ENCODE measurements around the gene SMC1B. TPM values are rescaled to one million over a fixed set of nuclear protein-coding genes. Genes with fewer than 3 reads are reported as not detected.

Gene SMC1B
- total RNA-seq, 4 donors from 2014 or later: 0.13 TPM; not detected in 3

DNA sequence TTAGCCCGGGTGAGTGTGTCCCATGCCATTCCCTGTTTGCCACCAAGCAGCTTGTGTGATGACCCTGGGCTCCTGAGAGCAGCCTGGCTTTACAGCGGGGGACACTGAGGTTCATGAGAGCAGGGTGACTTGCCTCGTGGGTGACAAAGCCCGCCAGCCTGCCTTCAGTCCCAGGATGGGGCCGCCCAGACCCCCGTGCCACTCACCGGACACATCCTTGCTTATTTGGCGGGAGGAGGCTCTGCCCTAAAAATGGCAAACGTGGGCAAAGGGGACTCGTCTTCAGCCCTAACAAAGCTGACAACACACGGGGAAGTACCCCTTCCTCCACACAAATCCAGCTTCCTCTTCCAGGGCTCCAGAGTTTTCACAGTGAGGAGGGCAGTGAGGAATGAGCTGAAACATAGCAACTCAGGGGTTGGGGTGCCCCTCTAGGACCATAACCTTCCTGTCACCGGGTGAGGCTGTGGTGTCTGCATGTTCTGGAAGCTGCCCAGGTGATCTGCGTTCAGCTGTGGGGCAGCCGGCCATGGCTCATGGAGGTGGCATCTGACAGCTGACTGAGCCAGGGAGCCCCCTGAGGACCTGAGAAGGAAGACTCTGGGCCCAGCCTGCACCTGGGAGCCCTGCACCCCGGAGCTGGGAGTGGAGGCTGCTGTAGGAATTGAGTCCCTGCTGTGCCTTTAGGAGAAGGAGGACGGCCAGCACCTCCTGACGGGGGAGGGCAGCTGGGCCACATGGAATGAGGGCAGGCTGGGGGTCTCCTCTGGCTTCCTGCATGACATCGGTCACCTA lies 16.8 kb upstream of the SMC1B start:
- H3K4me3 ChIP-seq: no peak overlapping the region
- TF ChIP-seq EP300 (IDR thresholded peaks at IDR 0.05): no peak
- no peak for TF ChIP-seq POLR2A (IDR thresholded peaks at IDR 0.05; ENCODE audit: low read depth)
- TF ChIP-seq, protein P1, sequence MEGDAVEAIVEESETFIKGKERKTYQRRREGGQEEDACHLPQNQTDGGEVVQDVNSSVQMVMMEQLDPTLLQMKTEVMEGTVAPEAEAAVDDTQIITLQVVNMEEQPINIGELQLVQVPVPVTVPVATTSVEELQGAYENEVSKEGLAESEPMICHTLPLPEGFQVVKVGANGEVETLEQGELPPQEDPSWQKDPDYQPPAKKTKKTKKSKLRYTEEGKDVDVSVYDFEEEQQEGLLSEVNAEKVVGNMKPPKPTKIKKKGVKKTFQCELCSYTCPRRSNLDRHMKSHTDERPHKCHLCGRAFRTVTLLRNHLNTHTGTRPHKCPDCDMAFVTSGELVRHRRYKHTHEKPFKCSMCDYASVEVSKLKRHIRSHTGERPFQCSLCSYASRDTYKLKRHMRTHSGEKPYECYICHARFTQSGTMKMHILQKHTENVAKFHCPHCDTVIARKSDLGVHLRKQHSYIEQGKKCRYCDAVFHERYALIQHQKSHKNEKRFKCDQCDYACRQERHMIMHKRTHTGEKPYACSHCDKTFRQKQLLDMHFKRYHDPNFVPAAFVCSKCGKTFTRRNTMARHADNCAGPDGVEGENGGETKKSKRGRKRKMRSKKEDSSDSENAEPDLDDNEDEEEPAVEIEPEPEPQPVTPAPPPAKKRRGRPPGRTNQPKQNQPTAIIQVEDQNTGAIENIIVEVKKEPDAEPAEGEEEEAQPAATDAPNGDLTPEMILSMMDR (IDR thresholded peaks at IDR 0.05): no peak
- no peak for TF ChIP-seq POLR2AphosphoS5 (IDR thresholded peaks at IDR 0.05)
- intact Hi-C loops (cut with DNase I): no loop called here
- H3K9me3 ChIP-seq: no peaks in the 10 kb centered on the region
- H3K36me3 ChIP-seq: no peaks in the 10 kb centered on the region
- 81% methylated on average over 11 of the region's 18 CpGs for WGBS
- peaks cover 0 to 13% (median 0%) of the 10 kb centered on the region in 4 donors for H3K27me3 ChIP-seq
- peaks cover 1 to 3% (median 1%) of the 10 kb centered on the region in 4 donors for H3K4me1 ChIP-seq
- no peak overlapping the region for H3K27ac ChIP-seq (replicated peaks in 1 of 4)
- no peak for DNase-seq (ENCODE audit: extremely low spot score)

DNA sequence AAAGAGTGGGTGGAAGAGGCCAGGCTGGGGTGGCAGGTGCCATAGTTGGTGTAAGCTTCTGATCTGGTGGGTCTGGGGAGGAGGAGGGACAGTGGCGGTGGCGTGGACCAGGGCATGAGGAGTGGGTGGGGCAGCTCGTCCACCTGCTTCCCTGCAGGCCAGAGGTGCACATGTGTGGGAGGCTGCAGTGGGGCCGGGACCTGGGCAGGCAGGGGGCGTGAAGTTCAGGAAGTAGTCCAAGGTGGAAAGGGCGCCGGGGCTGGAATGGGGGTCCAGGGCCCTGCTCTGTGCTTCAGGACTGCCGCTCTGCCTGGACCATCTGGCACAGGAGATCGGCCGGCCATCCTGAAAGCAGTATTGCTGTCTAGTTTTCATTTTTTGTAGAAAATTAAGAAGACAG lies 16.0 kb upstream of the SMC1B start:
- DNase-seq (ENCODE audit: extremely low spot score): no peak
- H3K4me3 ChIP-seq: no peak overlapping the region
- WGBS: 92% methylated on average over 10 of the region's 10 CpGs
- no peaks in the 10 kb centered on the region for H3K36me3 ChIP-seq
- TF ChIP-seq, protein P1 (IDR thresholded peaks at IDR 0.05): no peak
- TF ChIP-seq POLR2AphosphoS5 (IDR thresholded peaks at IDR 0.05): no peak
- TF ChIP-seq EP300 (IDR thresholded peaks at IDR 0.05): no peak
- no peak for TF ChIP-seq POLR2A (IDR thresholded peaks at IDR 0.05; ENCODE audit: low read depth)
- H3K27me3 ChIP-seq: peaks cover 0 to 13% (median 0%) of the 10 kb centered on the region in 4 donors
- H3K9me3 ChIP-seq: no peaks in the 10 kb centered on the region
- no peak overlapping the region for H3K27ac ChIP-seq (replicated peaks in 1 of 4)
- intact Hi-C loops (cut with DNase I): no loop called here
- no peaks in the 10 kb centered on the region for H3K4me1 ChIP-seq

DNA sequence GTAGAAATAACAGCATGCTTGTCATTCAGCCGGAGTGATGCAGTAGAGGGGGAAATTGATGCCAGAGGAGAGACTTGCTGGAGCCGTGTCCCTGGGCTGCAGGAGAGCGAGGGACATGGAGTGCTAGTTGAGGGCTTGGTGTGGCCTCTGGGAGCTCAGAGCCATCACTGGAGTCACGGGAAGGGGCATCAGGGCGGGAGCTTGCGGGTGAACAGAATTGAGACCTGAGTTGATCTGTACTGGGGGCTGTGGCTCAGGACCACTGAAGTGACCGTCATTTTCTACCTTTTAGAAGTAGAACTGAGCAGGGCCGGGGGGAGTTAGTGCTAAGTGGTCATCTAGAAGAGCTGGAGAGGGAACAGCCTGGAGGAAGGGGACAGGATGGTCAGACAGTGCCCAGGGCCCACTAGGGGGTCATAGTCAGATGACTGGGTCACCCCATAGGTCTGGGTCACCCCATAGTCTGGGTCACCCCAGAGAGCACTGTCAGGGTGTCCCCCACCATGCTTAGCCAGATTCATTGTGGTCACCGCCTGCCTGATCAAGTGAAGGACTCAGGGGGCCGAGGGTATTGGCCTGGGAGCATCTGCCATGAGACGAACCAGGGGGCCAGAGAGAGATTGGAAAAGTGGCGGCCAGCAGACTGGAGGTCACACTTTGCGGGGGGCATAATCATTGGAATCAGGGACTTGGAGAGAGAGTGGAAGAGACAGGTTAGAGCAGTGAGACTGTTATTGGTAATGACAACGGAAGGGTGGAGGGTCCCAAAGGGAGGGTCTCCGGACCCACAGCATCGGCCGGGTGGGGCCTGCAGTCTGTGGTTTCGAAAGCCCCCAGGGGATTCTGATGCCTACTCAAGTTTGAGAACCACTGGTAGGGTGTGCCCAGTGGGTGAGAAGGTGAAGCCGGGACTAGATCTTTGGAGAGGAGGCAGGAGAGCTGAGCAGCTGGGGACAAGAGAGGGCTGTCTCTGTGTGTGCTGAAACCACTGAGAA lies 15.3 kb upstream of the SMC1B start:
- H3K4me3 ChIP-seq: no peak overlapping the region
- 91% methylated on average over 19 of the region's 19 CpGs for WGBS
- no peak overlapping the region for H3K27ac ChIP-seq (replicated peaks in 1 of 4)
- intact Hi-C loops (cut with DNase I): no loop called here
- H3K4me1 ChIP-seq: no peaks in the 10 kb centered on the region
- TF ChIP-seq POLR2AphosphoS5 (IDR thresholded peaks at IDR 0.05) (no peak), EP300 (IDR thresholded peaks at IDR 0.05) (no peak), POLR2A (IDR thresholded peaks at IDR 0.05; ENCODE audit: low read depth) (no peak)
- TF ChIP-seq, protein P1 (IDR thresholded peaks at IDR 0.05): no peak
- H3K27me3 ChIP-seq: peaks cover 0 to 13% (median 0%) of the 10 kb centered on the region in 4 donors
- DNase-seq (ENCODE audit: extremely low spot score): no peak
- H3K9me3 ChIP-seq: no peaks in the 10 kb centered on the region
- H3K36me3 ChIP-seq: no peaks in the 10 kb centered on the region

GRCh38 chr22:45427114-45427513 lies 13.7 kb upstream of the SMC1B start:
- intact Hi-C loops (cut with DNase I): no loop called here
- Histone ChIP-seq H3K36me3 (no peaks in the 10 kb centered on the region), H3K27ac (replicated peaks in 1 of 4) (no peak overlapping the region), H3K4me1 (no peaks in the 10 kb centered on the region), H3K9me3 (no peaks in the 10 kb centered on the region), H3K4me3 (no peak overlapping the region), H3K27me3 (peaks cover 0 to 13% (median 0%) of the 10 kb centered on the region in 4 donors)
- no peak for DNase-seq (ENCODE audit: extremely low spot score)
- TF ChIP-seq EP300 (IDR thresholded peaks at IDR 0.05): no peak
- TF ChIP-seq POLR2A (IDR thresholded peaks at IDR 0.05; ENCODE audit: low read depth): no peak
- TF ChIP-seq POLR2AphosphoS5 (IDR thresholded peaks at IDR 0.05): no peak
- TF ChIP-seq, protein P1 (IDR thresholded peaks at IDR 0.05): no peak
- WGBS: 70% methylated on average over 2 of the region's 2 CpGs

All from esophagus muscularis mucosa (tissue), 4 donors.